ENCODE data around the gene MKI67. TPM values are rescaled to one million over a fixed set of nuclear protein-coding genes. Genes with fewer than 3 reads are reported as not detected.
A peak's percentile ranks its signal among the peaks of the same experiment; 100 is the strongest.

MKI67 gene
- polyA plus RNA-seq, 1 of the 3 experiments (the other 2 are of a cell fraction) = 7.5 TPM

DNA sequence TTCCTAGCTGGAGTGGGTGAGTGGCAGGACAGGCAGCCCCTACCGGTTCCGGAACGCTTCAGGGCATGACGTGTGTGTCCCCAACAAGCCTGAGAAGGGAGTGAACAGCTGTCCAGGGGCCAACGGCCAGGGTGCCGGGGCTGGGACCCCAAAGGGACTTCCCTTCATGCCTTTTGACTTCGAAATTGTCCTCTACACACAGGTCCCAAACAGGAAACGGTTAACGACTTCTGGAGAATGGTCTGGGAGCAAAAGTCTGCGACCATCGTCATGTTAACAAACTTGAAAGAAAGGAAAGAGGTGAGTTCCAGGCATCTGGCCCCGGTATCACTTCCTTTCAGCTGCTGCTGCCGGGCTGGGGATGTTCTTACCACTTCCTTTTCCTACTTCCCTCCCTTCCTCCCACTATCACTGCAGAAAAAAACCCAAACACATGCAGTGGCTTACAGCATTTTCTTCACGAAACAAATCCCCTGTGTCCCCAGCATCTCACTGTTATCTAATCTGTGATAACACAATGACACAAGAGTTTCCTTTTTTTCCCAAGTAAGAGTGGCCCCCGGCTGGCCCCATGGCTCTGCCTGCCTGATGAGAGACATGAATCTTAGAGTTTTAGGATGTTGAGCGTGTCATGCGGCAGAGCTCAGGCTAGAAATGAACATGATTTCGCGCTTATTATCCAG, 63.2 kb downstream of the MKI67 start:
- H3K9ac ChIP-seq = no peak overlapping the region

DNA sequence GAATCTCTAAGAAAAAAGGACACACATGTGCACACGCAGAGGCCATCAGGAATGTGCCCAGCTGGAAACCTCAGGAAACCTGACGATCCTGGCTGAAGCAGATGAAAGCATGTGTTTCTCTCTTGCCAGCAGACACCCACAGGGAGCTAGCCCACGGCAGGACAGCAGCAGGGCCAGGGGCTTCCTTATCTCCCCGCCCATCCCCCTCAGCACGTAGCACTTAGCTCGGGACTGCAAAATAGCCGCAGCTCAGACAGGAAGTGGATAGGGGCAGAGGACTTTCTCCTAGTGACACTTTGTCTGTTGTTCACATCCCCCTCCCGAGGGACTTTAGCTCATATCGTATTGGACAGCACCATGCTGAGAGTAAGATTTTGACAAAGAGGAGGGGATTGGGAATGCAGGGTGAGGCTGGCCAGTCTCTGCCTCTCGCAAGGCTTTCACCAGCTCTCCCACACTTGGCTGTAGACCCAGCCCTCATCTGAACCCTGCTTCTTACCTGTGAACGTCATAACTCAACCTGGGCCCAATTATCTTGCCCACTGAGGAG, 63.8 kb downstream of the MKI67 start:
- Histone ChIP-seq H3K4me3 (ENCODE audit: low read depth in 2 of 2, low read length in 1 of 2) (no peak overlapping the region), H3K4me2 (no peak overlapping the region), H3K9me3 (no peaks in the 10 kb centered on the region), H2AFZ (ENCODE audit: low read depth) (no peak overlapping the region), H3K27ac (ENCODE audit: low read depth in 2 of 2, low read length in 1 of 2) (no peak overlapping the region), H3K9ac (no peak overlapping the region), H3K36me3 (replicated peaks in 1 of 2; ENCODE audit: control insufficient read depth in 1 of 2, insufficient read depth in 2 of 2, low read length in 1 of 2) (peaks cover 0 to 22% of the 10 kb centered on the region in 2 experiments), H3F3A (replicated peaks; ENCODE audit: insufficient read depth) (peaks cover 4% of the 10 kb centered on the region), H3K27me3 (ENCODE audit: insufficient read depth) (no peaks in the 10 kb centered on the region), H4K20me1 (ENCODE audit: insufficient read depth) (no peaks in the 10 kb centered on the region), H3K9me2 (no peaks in the 10 kb centered on the region), H3K4me1 (ENCODE audit: control insufficient read depth in 1 of 2, insufficient read depth in 2 of 2, low read depth in 1 of 2, low read length in 1 of 2) (peaks cover 0 to 3% of the 10 kb centered on the region in 2 experiments; a peak in 1 of 4 replicates), H3K79me2 (ENCODE audit: insufficient read depth) (no peaks in the 10 kb centered on the region)
- DNase-seq = peak; percentile 55
- CTCF ChIA-PET = interaction anchor here (0.7 to 2.8 kb wide), 8 partner anchors 16 to 208 kb away, joined by 3 to 13 read pairs (median 4); partner anchors contain the start of gene PTPRE
- POLR2A ChIA-PET = no interaction called here
- WGBS (ENCODE audit: low lambda C conversion rate) = 74% methylated on average over 10 of the region's 11 CpGs
- no peak for TF ChIP-seq MXI1 (IDR thresholded peaks at IDR 0.05; ENCODE audit: low read depth, low read length)
- no peak for TF ChIP-seq SMC3 (IDR thresholded peaks at IDR 0.05; ENCODE audit: low read depth, low read length)
- no peak for TF ChIP-seq CHD2 (IDR thresholded peaks at IDR 0.05; ENCODE audit: low read length, partially characterized antibody)
- no peak for TF ChIP-seq POLR2AphosphoS5 (IDR thresholded peaks at IDR 0.05; ENCODE audit: low read depth, low read length)
- TF ChIP-seq YY1 (IDR thresholded peaks at IDR 0.05; ENCODE audit: low read depth) = no peak
- TF ChIP-seq, protein P1, sequence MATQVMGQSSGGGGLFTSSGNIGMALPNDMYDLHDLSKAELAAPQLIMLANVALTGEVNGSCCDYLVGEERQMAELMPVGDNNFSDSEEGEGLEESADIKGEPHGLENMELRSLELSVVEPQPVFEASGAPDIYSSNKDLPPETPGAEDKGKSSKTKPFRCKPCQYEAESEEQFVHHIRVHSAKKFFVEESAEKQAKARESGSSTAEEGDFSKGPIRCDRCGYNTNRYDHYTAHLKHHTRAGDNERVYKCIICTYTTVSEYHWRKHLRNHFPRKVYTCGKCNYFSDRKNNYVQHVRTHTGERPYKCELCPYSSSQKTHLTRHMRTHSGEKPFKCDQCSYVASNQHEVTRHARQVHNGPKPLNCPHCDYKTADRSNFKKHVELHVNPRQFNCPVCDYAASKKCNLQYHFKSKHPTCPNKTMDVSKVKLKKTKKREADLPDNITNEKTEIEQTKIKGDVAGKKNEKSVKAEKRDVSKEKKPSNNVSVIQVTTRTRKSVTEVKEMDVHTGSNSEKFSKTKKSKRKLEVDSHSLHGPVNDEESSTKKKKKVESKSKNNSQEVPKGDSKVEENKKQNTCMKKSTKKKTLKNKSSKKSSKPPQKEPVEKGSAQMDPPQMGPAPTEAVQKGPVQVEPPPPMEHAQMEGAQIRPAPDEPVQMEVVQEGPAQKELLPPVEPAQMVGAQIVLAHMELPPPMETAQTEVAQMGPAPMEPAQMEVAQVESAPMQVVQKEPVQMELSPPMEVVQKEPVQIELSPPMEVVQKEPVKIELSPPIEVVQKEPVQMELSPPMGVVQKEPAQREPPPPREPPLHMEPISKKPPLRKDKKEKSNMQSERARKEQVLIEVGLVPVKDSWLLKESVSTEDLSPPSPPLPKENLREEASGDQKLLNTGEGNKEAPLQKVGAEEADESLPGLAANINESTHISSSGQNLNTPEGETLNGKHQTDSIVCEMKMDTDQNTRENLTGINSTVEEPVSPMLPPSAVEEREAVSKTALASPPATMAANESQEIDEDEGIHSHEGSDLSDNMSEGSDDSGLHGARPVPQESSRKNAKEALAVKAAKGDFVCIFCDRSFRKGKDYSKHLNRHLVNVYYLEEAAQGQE (IDR thresholded peaks at IDR 0.05; ENCODE audit: low read depth, low read length) = no peak
- no peak for TF ChIP-seq GATA2 (CRISPR knock-in tag; IDR thresholded peaks at IDR 0.05)
- TF ChIP-seq EP300 (IDR thresholded peaks at IDR 0.05; ENCODE audit: borderline replicate concordance in 1 of 2, low read depth in 1 of 2, low read length in 1 of 2) = no peak
- no peak for TF ChIP-seq NRF1 (IDR thresholded peaks at IDR 0.05; ENCODE audit: low read depth, low read length)
- no peak for TF ChIP-seq FOXM1 (IDR thresholded peaks at IDR 0.05; ENCODE audit: low read depth)
- no peak for TF ChIP-seq SIN3A (IDR thresholded peaks at IDR 0.05; ENCODE audit: borderline replicate concordance, low read depth, low read length)
- no peak for TF ChIP-seq EZH2phosphoT487 (IDR thresholded peaks at IDR 0.05; ENCODE audit: borderline replicate concordance, low read depth)

More for the DNA sequence above, 63.2 kb downstream of the MKI67 start:
- CTCF ChIA-PET = interaction anchor here (0.7 to 3.0 kb wide), 12 partner anchors 15 to 347 kb away, joined by 3 to 13 read pairs (median 4); partner anchors contain the start of gene PTPRE
- no peaks in the 10 kb centered on the region for H3K27me3 ChIP-seq (ENCODE audit: insufficient read depth)
- H3K4me2 ChIP-seq = no peak overlapping the region
- no peak overlapping the region for H3K27ac ChIP-seq (ENCODE audit: low read depth in 2 of 2, low read length in 1 of 2)
- peaks cover 0 to 3% of the 10 kb centered on the region in 2 experiments; a peak in 1 of 4 replicates for H3K4me1 ChIP-seq (ENCODE audit: control insufficient read depth in 1 of 2, insufficient read depth in 2 of 2, low read depth in 1 of 2, low read length in 1 of 2)
- TF ChIP-seq, protein P2, sequence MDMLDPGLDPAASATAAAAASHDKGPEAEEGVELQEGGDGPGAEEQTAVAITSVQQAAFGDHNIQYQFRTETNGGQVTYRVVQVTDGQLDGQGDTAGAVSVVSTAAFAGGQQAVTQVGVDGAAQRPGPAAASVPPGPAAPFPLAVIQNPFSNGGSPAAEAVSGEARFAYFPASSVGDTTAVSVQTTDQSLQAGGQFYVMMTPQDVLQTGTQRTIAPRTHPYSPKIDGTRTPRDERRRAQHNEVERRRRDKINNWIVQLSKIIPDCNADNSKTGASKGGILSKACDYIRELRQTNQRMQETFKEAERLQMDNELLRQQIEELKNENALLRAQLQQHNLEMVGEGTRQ (IDR thresholded peaks at IDR 0.05; ENCODE audit: borderline replicate concordance, low read depth, low read length) = no peak
- TF ChIP-seq RFX5 (IDR thresholded peaks at IDR 0.05; ENCODE audit: low read length) (no peak), TAF1 (IDR thresholded peaks at IDR 0.05; ENCODE audit: borderline replicate concordance, low read depth, low read length) (no peak), FOXJ3 (CRISPR knock-in tag; IDR thresholded peaks at IDR 0.05) (no peak), ELF1 (IDR thresholded peaks at IDR 0.05) (no peak), GABPA (IDR thresholded peaks at IDR 0.05; ENCODE audit: low read depth) (no peak), MXI1 (IDR thresholded peaks at IDR 0.05; ENCODE audit: low read depth, low read length) (no peak), MEF2A (IDR thresholded peaks at IDR 0.05; ENCODE audit: borderline replicate concordance, low read depth) (no peak), FOSL2 (IDR thresholded peaks at IDR 0.05; ENCODE audit: borderline replicate concordance, low read depth) (no peak), RCOR1 (IDR thresholded peaks at IDR 0.05; ENCODE audit: low read length) (no peak), RAD21 (IDR thresholded peaks at IDR 0.05; ENCODE audit: low read length) (no peak)
- TF ChIP-seq, protein P3, sequence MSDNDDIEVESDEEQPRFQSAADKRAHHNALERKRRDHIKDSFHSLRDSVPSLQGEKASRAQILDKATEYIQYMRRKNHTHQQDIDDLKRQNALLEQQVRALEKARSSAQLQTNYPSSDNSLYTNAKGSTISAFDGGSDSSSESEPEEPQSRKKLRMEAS (IDR thresholded peaks at IDR 0.05; ENCODE audit: low read depth) = no peak
- TF ChIP-seq, protein P4, sequence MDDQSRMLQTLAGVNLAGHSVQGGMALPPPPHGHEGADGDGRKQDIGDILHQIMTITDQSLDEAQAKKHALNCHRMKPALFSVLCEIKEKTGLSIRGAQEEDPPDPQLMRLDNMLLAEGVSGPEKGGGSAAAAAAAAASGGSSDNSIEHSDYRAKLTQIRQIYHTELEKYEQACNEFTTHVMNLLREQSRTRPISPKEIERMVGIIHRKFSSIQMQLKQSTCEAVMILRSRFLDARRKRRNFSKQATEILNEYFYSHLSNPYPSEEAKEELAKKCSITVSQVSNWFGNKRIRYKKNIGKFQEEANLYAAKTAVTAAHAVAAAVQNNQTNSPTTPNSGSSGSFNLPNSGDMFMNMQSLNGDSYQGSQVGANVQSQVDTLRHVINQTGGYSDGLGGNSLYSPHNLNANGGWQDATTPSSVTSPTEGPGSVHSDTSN (IDR thresholded peaks at IDR 0.05) = no peak
- no peaks in the 10 kb centered on the region for H3K79me2 ChIP-seq (ENCODE audit: insufficient read depth)
- POLR2A ChIA-PET = no interaction called here
- no peak overlapping the region for H2AFZ ChIP-seq (ENCODE audit: low read depth)
- no peaks in the 10 kb centered on the region for H3K9me3 ChIP-seq
- 81% methylated on average over 15 of the region's 19 CpGs for WGBS (ENCODE audit: low lambda C conversion rate)
- no peaks in the 10 kb centered on the region for H4K20me1 ChIP-seq (ENCODE audit: insufficient read depth)
- DNase-seq = no peak
- peaks cover 0 to 22% of the 10 kb centered on the region in 2 experiments for H3K36me3 ChIP-seq (replicated peaks in 1 of 2; ENCODE audit: control insufficient read depth in 1 of 2, insufficient read depth in 2 of 2, low read length in 1 of 2)
- H3K4me3 ChIP-seq (ENCODE audit: low read depth in 2 of 2, low read length in 1 of 2) = no peak overlapping the region
- H3F3A ChIP-seq (replicated peaks; ENCODE audit: insufficient read depth) = peaks cover 4% of the 10 kb centered on the region
- H3K9me2 ChIP-seq = no peaks in the 10 kb centered on the region
